Measurements from ENCODE around the gene KRTAP2-3. TPM values are rescaled to one million over a fixed set of nuclear protein-coding genes. Genes with fewer than 3 reads are reported as not detected.
"Not testable (repeated sequence)": the region's sequence is repeated elsewhere in the genome, so short reads cannot be mapped to it uniquely, and the experiment has no call there.

Gene KRTAP2-3, protein sequence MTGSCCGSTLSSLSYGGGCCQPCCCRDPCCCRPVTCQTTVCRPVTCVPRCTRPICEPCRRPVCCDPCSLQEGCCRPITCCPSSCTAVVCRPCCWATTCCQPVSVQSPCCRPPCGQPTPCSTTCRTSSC
- not detected for total RNA-seq
- not detected for polyA plus RNA-seq
- long read RNA-seq, donor 1: 0 reads
- long read RNA-seq, donor 2: 0 reads

DNA sequence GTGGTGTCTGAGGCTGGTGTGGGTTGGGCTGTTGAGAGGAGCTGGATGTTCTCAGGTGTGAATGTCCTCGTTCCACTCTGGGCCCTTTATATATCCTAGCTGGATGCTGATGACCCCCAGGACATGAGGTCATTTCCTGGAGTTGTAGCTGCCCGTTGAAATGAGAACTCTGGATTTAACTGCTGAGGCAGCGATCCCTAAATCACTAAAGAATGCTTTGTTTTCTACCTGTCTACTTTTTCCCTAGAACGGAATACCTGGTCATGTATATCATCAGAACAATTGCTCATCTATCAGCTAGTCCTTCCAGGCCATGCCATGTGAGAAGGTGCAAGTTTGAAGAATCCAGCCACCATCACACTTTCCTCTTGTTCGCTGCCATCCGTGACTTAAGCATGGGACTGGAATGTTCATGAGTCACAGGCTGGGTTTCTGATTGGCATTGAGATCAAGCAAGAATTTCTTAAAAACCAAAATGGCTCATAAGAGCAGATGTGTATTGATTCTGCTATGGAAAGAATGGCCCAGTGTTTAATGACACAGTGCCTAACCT, at the start of gene KRTAP2-3:
Gene KRTAP2-3, minus strand, starts transcription at position 63 of the 553 bp plus-strand sequence. CDS start 64 bp downstream, outside the sequence.
- peaks cover 0 to 47% (median 1%) of the 10 kb centered on the region in 3 donors for H3K27me3 ChIP-seq (ENCODE audit: insufficient read depth in 3 of 3, low read length in 2 of 3)

DNA sequence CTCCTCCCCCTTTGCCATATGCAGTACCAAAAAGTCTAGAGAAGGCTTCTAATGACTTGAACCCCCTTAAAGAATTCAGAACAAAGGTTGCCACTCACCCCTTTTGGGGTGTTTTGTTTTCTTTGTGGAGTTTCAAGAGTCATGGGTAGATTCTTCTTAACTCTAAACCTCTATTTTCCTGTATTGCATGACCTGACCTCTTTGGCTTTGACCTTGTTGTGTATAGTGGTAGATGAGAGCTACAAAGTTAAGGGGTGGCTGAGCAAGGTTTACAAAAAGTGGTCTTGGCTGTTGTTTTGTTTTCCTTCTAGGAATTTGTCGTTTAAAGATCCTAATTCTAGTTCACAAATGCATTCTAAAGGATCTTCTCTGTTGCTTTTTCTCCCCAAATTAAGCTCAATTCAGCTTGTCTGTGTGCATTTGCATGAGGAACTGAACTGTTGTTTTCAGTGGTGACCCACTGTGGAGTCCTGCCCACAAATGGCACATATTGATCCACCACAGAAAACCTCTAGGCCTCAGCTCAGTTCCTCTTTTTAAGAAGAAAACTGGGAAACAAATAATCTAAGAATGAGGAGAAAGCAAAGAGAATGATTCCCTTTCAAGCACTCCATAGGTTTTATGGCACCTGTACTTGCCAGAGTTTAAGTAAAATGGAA, 48.9 kb upstream of the KRTAP2-3 start:
- WGBS, 3 donors: 0 to 36% (median 31%) methylated on average over 1 of the region's 1 CpG
- H3K36me3 ChIP-seq (ENCODE audit: insufficient read depth in 1 of 2, low read depth in 1 of 2); H3K9me3 ChIP-seq; H3K4me3 ChIP-seq; ATAC-seq; intact Hi-C loops (cut with DNase I); DNase-seq; H3K27ac ChIP-seq; H3K4me1 ChIP-seq: not testable (repeated sequence)
- H3K27me3 ChIP-seq (ENCODE audit: insufficient read depth in 3 of 3, low read length in 2 of 3): peaks cover 0 to 13% (median 0%) of the 10 kb centered on the region in 3 donors

More for the DNA sequence above, at the start of gene KRTAP2-3:
- H3K4me1 ChIP-seq: no peaks in the 10 kb centered on the region
- intact Hi-C loops (cut with DNase I): no loop called here
- WGBS, 3 donors: 52 to 55% (median 55%) methylated on average over 6 of the region's 6 CpGs
- ATAC-seq (no peak), DNase-seq (no peak)
- H3K4me3 ChIP-seq: no peak within 1 kb of the TSS
- TF ChIP-seq, protein P1, sequence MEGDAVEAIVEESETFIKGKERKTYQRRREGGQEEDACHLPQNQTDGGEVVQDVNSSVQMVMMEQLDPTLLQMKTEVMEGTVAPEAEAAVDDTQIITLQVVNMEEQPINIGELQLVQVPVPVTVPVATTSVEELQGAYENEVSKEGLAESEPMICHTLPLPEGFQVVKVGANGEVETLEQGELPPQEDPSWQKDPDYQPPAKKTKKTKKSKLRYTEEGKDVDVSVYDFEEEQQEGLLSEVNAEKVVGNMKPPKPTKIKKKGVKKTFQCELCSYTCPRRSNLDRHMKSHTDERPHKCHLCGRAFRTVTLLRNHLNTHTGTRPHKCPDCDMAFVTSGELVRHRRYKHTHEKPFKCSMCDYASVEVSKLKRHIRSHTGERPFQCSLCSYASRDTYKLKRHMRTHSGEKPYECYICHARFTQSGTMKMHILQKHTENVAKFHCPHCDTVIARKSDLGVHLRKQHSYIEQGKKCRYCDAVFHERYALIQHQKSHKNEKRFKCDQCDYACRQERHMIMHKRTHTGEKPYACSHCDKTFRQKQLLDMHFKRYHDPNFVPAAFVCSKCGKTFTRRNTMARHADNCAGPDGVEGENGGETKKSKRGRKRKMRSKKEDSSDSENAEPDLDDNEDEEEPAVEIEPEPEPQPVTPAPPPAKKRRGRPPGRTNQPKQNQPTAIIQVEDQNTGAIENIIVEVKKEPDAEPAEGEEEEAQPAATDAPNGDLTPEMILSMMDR (IDR thresholded peaks at IDR 0.05): no peak
- H3K36me3 ChIP-seq (ENCODE audit: insufficient read depth in 1 of 2, low read depth in 1 of 2): no peaks in the 10 kb centered on the region
- peaks cover 4% of the 10 kb centered on the region for H3K9me3 ChIP-seq
- no peak within 1 kb of the TSS for H3K27ac ChIP-seq

DNA sequence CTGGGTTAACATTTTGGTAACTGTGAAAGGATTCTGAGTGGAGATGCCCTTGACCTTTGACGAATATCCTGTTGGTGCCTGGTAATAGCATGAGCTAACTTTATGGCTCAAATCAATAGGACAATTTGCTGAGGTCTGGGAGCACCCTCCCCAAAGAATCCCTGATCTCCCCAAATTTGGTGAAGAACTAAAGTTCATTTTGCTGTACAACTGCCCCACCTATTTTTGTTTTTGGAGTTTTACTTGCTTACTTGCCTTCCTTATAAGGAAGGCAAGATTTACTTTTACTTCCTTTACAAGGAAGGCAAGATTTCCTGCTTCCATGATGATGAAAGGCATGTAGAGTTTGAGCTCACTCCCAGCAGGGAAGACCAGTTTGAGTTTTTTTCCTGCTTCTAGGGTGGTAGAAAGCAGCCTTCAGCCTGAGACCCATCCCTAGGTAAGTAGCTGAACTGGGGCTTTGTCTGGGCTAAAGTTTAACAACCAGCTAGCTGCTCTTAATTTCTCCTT, 48.1 kb upstream of the KRTAP2-3 start:
- H3K4me3 ChIP-seq: no peak overlapping the region
- intact Hi-C loops (cut with DNase I): no loop called here
- H3K9me3 ChIP-seq: no peaks in the 10 kb centered on the region
- H3K27me3 ChIP-seq (ENCODE audit: insufficient read depth in 3 of 3, low read length in 2 of 3): peaks cover 0 to 19% (median 0%) of the 10 kb centered on the region in 3 donors
- DNase-seq (no peak), ATAC-seq (no peak)
- H3K36me3 ChIP-seq (ENCODE audit: insufficient read depth in 1 of 2, low read depth in 1 of 2): no peaks in the 10 kb centered on the region
- no peak overlapping the region for H3K27ac ChIP-seq
- WGBS, 3 donors: 54 to 68% (median 67%) methylated on average over 1 of the region's 1 CpG
- H3K4me1 ChIP-seq: no peaks in the 10 kb centered on the region
- TF ChIP-seq, protein P1 (IDR thresholded peaks at IDR 0.05): no peak

DNA sequence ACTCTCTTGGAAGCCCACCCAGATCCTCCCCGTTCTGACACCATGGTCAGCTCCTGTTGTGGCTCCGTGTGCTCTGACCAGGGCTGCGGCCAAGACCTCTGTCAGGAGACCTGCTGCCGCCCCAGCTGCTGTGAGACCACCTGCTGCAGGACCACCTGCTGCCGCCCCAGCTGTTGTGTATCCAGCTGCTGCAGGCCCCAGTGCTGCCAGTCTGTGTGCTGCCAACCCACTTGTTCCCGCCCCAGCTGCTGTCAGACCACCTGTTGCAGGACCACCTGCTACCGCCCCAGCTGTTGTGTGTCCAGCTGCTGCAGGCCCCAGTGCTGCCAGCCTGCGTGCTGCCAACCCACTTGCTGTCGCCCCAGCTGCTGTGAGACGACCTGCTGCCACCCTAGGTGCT, 45.4 kb upstream of the KRTAP2-3 start, which contains the start of gene KRTAP4-9:
Gene KRTAP4-9, plus strand, starts transcription at position 43 of the 400 bp plus-strand sequence. Its CDS starts 0 bp downstream, at position 43.
- intact Hi-C loops (cut with DNase I); H3K9me3 ChIP-seq; H3K4me3 ChIP-seq; H3K4me1 ChIP-seq; ATAC-seq; H3K27ac ChIP-seq; DNase-seq; H3K36me3 ChIP-seq (ENCODE audit: insufficient read depth in 1 of 2, low read depth in 1 of 2): not testable (repeated sequence)
- 50 to 60% (median 58%) methylated on average over 5 to 10 of the region's 10 CpGs for WGBS, 3 donors
- H3K27me3 ChIP-seq (ENCODE audit: insufficient read depth in 3 of 3, low read length in 2 of 3): peaks cover 0 to 19% (median 0%) of the 10 kb centered on the region in 3 donors

DNA sequence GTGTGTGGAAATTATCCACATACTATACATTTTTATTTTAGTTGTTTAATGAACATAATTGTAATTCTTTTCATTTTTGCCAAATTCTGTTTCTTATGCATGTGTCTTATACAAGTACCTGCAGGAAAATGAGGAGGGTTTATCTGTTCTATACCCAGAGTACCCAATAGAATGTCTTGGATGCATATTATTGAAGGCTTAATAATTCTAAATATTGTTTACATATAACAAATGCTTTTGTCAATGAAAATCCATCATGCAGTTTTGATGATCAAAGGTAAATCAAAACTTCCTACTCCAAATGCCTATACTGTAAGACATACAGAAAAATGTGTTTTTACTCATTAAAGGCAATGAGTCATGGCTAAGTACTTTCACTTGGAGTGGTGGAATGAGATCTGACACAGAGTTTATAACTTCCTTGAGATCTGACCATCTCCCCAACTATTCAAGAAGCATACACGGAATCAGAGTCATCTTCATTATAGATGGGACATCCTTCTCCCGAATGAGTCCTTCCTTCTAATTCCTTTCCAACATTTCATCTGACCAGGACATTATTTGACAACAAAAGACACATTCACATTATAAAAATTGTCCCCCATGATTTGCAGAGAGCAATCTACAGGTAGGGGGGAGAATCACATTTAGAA, 44.6 kb upstream of the KRTAP2-3 start:
- intact Hi-C loops (cut with DNase I); H3K4me3 ChIP-seq; H3K4me1 ChIP-seq; H3K9me3 ChIP-seq; ATAC-seq; H3K27ac ChIP-seq; H3K36me3 ChIP-seq (ENCODE audit: insufficient read depth in 1 of 2, low read depth in 1 of 2); DNase-seq: not testable (repeated sequence)
- 73 to 88% (median 79%) methylated on average over 2 of the region's 2 CpGs for WGBS, 3 donors
- H3K27me3 ChIP-seq (ENCODE audit: insufficient read depth in 3 of 3, low read length in 2 of 3): peaks cover 0 to 19% (median 0%) of the 10 kb centered on the region in 3 donors

All from psoas muscle (tissue), 8 donors.